Parathyroid adenoma (tissue), 2 donors: ENCODE data around the gene LAMC1.

Experiments used
- H2AFZ ChIP-seq: fragments of 300-600 bp; sonication (generic); one replicate; pipeline ENCODE4 v1.7.0; 2017; ENCODE audit warnings: antibody characterized with exemption, mild to moderate bottlenecking
- H3K27ac ChIP-seq: fragments of 300-600 bp; sonication (generic); one replicate; pipeline ENCODE4 v1.7.0; 2017
- H3K27me3 ChIP-seq: fragments of 300-600 bp; sonication (generic); one replicate; pipeline ENCODE4 v1.7.0; 2017; ENCODE audit warnings: low read length; ENCODE audit not compliant: control insufficient read depth, insufficient read depth
- H3K36me3 ChIP-seq: fragments of 300-600 bp; sonication (generic); one replicate; pipeline ENCODE4 v1.7.0; 2017; ENCODE audit warnings: low read length; ENCODE audit not compliant: control insufficient read depth, insufficient read depth
- H3K4me1 ChIP-seq: fragments of 300-600 bp; sonication (generic); one replicate; pipeline ENCODE4 v1.7.0; 2017; ENCODE audit warnings: control low read depth
- H3K4me2 ChIP-seq: fragments of 300-600 bp; sonication (generic); one replicate; pipeline ENCODE4 v1.7.0; 2017; ENCODE audit warnings: low read length
- H3K4me3 ChIP-seq: fragments of 300-600 bp; sonication (generic); one replicate; pipeline ENCODE4 v1.7.0; 2017; ENCODE audit warnings: low read depth, low read length
- H3K79me2 ChIP-seq: fragments of 300-600 bp; sonication (generic); one replicate; pipeline ENCODE4 v1.7.0; 2017; ENCODE audit warnings: control low read depth
- H3K9ac ChIP-seq: fragments of 300-600 bp; sonication (generic); one replicate; pipeline ENCODE4 v1.7.0; 2017; ENCODE audit warnings: mild to moderate bottlenecking
- H3K9me3 ChIP-seq: fragments of 300-600 bp; sonication (generic); one replicate; pipeline ENCODE4 v1.7.0; 2017; ENCODE audit warnings: low read length; ENCODE audit not compliant: control insufficient read depth
- CTCF ChIP-seq: fragments of 300-600 bp; sonication (generic); IDR thresholded peaks from one replicate; pipeline ENCODE4 v1.7.0; 2017; ENCODE audit warnings: antibody characterized with exemption, mild to moderate bottlenecking
- donor health status: primary hyperparathyroidism.

The LAMC1 gene

GRCh38 chr1:183094351-183094750, 71.1 kb downstream of the LAMC1 start:
- Histone ChIP-seq H3K9ac (no peak overlapping the region), H3K4me2 (no peak overlapping the region), H3K9me3 (no peaks in the 10 kb centered on the region), H3K4me1 (no peaks in the 10 kb centered on the region), H3K79me2 (peaks cover 1% of the 10 kb centered on the region), H3K4me3 (no peak overlapping the region), H3K27me3 (no peaks in the 10 kb centered on the region), H3K27ac (no peak overlapping the region), H2AFZ (no peak overlapping the region), H3K36me3 (no peaks in the 10 kb centered on the region)
- TF ChIP-seq CTCF = no peak

- Histone ChIP-seq H3K27ac (no peak overlapping the region), H3K9ac (no peak overlapping the region), H3K79me2 (peaks cover 3% of the 10 kb centered on the region), H3K27me3 (no peaks in the 10 kb centered on the region), H3K36me3 (no peaks in the 10 kb centered on the region), H3K4me3 (no peak overlapping the region), H3K4me1 (no peaks in the 10 kb centered on the region), H2AFZ (no peak overlapping the region), H3K4me2 (no peak overlapping the region), H3K9me3 (no peaks in the 10 kb centered on the region)
- TF ChIP-seq CTCF = no peak
These were observed 73.1 kb downstream of the LAMC1 start for GRCh38 chr1:183096351-183096750.

GRCh38 chr1:183096894-183097293, 73.7 kb downstream of the LAMC1 start:
- Histone ChIP-seq H3K27me3 (no peaks in the 10 kb centered on the region), H3K9me3 (no peaks in the 10 kb centered on the region), H2AFZ (no peak overlapping the region), H3K36me3 (no peaks in the 10 kb centered on the region), H3K4me1 (no peaks in the 10 kb centered on the region), H3K79me2 (peaks cover 3% of the 10 kb centered on the region), H3K9ac (no peak overlapping the region), H3K4me2 (no peak overlapping the region), H3K27ac (no peak overlapping the region), H3K4me3 (no peak overlapping the region)
- no peak for TF ChIP-seq CTCF

GRCh38 chr1:183097438-183098051, 74.3 kb downstream of the LAMC1 start:
- Histone ChIP-seq H3K9ac (no peak overlapping the region), H3K4me1 (no peaks in the 10 kb centered on the region), H3K27ac (no peak overlapping the region), H3K4me2 (no peak overlapping the region), H3K36me3 (no peaks in the 10 kb centered on the region), H3K79me2 (peaks cover 3% of the 10 kb centered on the region), H2AFZ (no peak overlapping the region), H3K27me3 (no peaks in the 10 kb centered on the region), H3K9me3 (no peaks in the 10 kb centered on the region), H3K4me3 (no peak overlapping the region)
- no peak for TF ChIP-seq CTCF

- Histone ChIP-seq H2AFZ (no peak overlapping the region), H3K9me3 (no peaks in the 10 kb centered on the region), H3K36me3 (no peaks in the 10 kb centered on the region), H3K79me2 (peaks cover 3% of the 10 kb centered on the region), H3K4me1 (no peaks in the 10 kb centered on the region), H3K27me3 (no peaks in the 10 kb centered on the region), H3K9ac (no peak overlapping the region), H3K4me2 (no peak overlapping the region), H3K4me3 (no peak overlapping the region), H3K27ac (no peak overlapping the region)
- TF ChIP-seq CTCF = no peak
These were observed 75.1 kb downstream of the LAMC1 start for GRCh38 chr1:183098317-183098716.
